Suppressor macrophage (primary cell): ENCODE measurements around the gene PXDN.
"Not testable (repeated sequence)": the region's sequence is repeated elsewhere in the genome, so short reads cannot be mapped to it uniquely, and the experiment has no call there.

Experiments used
- DNase-seq, 4 experiments: peaks; one replicate each; pipeline ENCODE4 v3.0.0-alpha.2; 2020 to 2022

The PXDN gene

DNA sequence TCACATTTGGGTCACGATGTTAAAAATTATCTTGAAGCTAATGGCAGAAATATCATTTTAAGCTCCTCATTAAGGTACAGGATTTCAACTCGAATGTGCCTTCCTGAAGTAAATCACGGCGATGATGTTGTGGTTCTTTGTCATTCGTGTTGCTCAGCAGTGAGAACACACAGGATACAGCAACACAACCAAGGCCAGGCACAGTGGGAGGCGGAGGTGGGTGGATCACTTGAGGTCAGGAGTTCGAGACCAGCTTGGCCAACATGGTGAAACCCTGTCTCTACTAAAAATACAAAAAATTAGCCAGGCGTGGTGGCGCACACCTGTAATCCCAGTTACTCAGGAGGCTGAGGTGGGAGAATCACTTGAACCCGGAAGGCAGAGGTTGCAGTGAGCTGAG lies 43.9 kb downstream of the PXDN start:
- not testable (repeated sequence) for DNase-seq

DNA sequence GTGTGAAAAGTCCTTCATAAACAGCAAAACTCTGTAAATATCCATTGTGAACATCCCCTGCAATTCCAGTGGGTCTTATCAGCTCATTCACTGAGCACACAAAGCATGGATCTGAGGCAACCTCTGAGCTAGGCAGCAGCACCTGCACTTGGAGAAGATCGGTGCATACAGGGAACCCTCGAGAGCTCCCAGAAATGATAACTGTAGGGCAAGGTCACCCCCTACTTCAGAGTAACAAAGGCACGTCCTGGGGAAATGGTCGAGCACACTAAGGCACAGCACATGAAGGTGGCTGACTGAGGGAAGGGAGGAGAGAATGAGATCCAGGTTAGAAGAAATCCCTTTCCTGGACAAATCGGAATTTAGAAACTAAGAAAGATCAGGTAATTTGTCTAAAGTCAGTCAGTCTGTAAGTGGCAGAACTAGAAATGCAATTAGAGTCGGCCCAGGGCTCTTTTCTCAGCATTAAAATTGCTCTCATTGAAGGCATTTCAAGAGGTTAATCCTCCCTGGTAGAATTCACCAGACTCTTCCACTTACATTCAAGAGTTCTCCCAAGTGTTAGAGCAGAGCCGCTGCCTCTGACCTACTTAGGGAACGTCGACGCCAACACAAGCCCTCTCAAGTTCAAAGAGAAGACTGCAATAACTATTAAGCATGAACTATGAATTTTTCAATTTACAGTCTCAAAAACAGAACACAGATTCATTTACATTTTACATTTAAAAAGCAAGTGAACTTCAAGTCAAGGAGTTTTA lies 45.9 kb downstream of the PXDN start:
- no peak for DNase-seq

DNA sequence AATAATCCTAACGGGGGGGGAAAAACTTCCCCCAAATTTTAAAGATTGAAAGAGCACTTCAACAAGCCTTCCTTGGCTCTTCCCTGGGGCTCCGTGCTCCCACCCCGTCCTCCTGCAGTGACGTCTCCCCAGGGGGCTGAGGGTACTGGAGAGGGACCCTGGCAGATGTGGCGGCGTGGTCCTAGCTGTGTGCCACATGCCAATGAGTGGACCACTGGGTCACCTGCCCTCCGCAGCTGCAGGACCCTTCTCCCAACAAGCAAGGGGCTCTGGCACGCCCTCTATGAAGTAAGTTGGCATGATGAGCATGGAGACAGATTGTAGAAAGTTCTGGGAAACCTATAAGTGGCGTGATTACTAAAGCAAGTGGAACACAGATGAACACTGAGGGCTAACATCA lies 46.7 kb downstream of the PXDN start:
- DNase-seq, result no peak

DNA sequence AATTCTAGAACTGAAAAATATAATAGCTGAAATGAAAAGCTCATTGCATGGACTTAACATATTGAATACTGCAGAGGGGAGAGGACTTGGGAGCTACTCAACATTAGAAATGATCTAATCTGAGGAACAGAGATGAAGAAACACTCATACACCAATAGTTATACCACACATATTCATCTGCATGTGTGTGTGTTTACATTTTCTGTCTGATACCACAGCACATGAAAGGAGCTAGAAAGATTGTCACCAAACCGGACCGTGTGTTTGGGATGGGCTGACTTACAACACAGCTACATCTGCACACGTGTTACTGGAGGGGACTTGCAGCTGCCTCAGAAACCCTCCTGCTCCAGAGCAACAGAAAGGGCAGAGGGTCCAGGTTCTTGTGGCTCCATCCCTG lies 47.8 kb downstream of the PXDN start:
- DNase-seq, result no peak

DNA sequence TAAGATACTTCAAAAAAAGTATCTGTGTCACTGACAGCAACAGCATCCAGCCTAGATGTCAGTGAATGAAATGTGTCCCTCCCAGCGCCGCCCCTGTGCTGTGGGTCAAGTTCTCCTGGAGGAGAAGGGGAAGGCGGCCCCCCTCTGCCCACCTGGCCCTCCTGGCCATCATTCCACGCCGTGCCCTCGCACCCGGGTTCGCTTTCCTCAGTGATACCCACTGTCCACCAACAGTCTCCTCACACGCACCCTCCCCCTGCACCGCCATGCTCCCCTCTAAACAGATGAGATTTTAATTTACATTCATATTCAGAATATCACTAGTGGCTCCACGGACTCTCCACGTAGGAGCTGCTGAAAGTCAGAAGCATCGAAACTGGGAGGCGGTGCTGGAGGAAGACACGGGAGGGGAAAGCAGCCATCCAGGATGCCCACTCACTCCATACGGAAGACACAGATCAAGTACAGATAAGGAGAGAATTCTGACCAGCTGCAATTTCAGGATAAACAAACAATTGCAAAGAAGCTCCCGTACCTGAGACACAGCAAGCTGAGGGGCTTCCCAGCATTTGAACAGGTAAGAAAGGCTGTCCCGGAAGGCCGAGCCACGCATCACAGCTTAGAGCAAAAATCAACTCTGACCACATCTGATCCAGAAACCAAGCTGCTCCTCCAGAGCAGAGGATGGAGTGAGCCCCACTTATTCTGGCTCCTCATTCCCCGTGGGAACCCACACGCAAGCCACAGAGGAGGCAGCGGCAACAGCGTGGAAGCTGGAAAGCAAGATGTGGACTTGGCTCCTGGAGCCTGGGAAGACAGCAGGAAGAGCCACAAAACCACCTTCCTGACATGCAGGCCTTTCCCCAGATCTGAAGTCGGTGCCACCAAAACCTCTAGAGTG lies 49.7 kb downstream of the PXDN start:
- no peak for DNase-seq

DNA sequence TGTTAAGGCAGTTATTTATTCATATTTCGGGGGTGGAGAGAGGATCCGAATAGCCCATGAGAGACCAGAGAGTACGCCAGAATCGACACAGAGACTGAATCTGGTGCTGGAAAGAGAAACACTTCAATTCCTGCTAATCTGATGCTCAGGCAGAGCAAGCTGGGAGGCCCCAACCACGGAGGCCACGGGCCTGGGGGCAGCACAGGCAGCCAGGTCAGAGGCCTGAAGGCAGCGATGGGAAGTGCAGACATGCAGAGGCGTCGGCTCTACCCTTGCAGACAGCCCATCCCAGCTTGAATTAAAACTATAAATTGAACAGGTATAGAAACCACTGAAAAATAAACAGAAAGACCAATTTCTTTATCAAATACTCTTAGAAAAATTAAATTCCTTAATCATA lies 50.6 kb downstream of the PXDN start:
- no peak for DNase-seq

DNA sequence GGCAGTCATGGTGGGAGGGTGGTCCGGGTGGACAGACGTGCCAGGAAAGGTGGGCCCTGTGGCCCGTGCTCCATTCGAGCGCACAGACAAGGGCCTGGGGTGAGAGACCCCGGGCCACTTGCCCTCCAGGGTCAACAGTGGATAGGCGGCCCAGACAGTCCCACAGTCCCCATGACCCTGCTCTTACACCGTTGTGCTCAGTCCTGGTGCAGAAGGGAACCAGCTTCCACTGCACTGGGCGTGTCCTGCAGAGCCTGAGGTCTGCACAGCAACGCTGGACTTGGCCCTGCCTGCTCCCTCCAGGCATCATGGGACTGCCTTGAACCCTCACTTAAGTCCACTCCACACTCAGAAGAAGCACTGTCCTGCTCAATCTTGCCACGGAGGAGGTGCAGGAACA lies 52.0 kb downstream of the PXDN start:
- DNase-seq, result no peak

DNA sequence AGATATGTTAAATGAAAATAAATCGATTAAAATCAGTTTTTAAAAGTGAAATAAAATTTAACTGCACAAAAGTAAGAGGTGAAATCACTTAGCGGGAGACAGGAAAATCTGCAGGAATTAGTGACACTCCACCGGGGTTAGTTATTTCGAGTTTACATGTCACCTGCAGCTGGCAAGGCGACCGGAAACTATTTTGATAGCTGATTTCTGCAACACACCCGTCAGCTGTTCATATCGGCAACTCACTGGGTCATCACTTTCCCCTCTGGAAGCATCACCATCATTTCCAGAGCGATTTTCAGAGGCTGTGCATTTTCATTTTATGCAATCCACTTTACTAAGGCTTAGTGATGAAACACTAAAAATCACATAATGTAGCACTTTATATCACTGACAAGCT lies 52.9 kb downstream of the PXDN start:
- DNase-seq, result no peak

DNA sequence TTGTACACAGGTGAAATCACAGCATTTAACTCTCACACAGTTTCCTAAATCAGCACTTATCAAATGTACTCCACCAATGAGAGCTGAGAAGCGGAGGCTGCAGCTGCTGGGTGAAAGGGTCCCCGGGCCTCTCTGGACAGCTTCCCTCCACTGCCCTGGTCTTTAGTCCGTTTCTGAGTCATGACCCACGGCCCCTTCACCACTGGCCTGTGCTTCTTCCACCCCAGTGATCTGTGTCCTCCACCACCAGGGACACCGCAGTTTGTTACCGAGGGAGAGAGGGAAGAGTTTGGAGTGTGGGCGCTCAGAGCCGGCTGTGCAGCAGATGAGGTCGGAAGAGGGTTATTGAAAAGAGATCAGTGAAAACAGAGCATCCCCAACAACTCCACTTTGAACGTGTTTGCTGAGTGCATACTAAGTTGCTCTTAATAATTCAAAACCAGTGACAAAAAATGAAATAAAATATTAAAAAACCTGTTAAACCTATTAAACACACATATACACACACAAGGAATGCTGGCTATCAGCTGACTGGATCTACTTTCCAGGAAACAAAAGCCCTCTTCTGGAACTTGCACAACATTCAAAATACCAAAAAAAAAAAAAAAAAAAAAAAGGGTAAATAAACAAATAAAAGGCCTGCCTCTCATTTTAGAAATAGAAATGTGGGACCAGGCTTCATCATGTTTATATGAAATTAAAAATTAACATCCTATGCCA lies 54.1 kb downstream of the PXDN start:
- no peak for DNase-seq

DNA sequence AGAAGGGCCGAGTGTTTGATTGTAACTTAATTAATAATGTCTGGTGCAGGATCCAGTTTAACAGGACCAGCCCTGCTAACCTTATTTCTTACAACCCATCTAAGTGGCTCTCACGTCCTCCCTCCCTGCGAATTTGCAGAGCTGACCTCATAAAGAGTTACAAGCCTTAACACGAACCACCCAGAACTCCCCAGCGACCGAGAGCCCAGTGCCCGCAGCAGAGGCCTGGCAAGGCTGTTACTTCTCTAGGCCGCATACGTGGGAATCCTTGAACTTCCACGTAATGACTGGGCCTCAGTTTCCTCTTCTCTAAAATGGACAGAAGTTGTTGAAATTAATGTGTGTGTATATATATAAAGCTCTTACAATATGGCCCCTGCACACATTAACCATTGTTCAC lies 55.5 kb downstream of the PXDN start:
- DNase-seq, result no peak

DNA sequence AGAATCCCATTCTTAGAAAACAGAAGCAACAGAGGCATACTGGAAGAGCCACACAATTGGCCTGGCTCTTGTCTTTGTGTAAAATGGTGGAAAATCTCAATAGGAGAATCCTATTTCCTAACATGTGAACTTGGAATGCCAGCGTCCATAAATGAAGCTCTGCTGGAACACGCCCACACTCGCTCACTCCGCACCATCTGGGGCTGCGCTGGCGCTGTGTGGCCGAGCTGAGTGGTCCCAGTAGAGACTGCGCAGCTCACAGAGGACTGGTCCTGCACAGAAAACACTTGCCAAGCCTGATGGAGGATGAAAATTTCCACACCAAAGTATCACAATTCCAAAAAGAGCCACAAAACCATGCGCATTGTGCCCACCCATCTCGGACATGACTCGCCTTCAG lies 56.2 kb downstream of the PXDN start:
- DNase-seq, result no peak

DNA sequence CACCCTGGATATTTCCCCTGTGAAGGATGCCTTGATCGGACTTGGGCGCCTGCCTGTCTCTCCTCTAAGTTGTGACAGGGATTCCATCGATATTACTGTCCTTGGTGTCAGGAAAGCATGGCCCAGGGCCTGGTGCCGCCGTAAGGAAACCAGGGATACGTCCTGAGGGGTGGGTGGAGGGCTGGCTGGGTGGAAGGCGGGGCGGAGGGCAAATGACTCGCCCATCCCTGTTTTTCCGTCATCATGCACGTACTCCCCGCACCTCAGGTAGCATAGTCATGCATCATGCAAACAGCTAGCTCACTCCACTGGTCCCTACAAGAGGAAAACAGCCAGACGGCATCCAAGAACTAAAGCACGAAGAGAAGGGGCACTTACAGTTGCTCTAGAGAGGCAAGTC lies 57.1 kb downstream of the PXDN start:
- DNase-seq, result no peak

DNA sequence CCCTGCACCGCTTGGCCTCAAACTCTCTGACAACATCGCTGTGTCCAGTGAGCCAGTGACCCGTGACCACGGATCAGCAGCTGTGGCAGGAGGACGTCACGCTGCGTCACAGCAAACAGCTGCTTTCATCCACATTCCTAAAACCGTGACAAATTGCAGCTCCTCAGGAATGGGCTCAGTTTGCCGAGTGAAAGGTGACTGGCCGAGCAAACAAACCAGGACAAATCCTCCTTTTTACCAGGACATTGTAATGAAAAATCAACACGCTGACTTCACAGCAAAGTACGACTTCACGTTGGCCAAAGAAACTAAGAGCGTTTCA lies 57.6 kb downstream of the PXDN start:
- no peak for DNase-seq

DNA sequence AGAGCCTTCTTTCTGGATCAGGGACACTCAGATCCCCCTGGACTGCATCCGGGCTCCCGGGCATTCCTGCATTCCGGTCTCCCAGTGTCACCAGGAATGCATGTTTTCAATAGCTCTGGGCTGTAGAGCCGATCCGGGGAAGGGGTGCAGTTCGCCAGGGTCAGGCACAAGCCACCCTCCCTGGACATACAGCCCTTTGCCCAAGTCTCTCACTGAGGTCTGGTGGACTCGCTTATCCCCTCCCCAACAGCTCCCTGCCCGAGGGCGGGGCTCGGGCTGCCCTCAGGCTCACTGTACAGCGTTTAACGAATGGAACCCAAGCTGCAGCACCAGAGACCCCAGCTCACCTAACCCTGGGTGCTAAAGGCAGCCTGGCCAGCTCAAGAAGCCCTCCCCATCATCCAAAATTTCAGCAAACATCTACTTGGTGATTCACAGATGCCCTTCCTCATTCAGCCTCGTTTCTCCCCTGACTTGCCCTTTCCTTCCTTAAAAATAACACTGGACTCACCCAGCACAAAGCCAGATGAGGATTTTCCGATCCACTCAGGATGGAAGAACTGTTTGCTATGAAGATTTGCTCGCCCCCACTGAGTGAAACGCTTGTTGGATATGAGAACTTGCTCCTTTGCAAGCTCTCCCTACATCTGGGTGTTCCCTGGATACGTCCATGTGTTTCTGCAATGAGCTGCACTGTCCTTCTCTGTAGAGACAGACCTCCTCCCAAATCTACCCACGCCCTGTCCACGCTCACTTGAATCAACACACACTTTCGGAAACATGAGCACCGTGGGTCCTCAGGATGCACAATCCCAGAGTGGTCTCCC lies 58.1 kb downstream of the PXDN start:
- no peak for DNase-seq

DNA sequence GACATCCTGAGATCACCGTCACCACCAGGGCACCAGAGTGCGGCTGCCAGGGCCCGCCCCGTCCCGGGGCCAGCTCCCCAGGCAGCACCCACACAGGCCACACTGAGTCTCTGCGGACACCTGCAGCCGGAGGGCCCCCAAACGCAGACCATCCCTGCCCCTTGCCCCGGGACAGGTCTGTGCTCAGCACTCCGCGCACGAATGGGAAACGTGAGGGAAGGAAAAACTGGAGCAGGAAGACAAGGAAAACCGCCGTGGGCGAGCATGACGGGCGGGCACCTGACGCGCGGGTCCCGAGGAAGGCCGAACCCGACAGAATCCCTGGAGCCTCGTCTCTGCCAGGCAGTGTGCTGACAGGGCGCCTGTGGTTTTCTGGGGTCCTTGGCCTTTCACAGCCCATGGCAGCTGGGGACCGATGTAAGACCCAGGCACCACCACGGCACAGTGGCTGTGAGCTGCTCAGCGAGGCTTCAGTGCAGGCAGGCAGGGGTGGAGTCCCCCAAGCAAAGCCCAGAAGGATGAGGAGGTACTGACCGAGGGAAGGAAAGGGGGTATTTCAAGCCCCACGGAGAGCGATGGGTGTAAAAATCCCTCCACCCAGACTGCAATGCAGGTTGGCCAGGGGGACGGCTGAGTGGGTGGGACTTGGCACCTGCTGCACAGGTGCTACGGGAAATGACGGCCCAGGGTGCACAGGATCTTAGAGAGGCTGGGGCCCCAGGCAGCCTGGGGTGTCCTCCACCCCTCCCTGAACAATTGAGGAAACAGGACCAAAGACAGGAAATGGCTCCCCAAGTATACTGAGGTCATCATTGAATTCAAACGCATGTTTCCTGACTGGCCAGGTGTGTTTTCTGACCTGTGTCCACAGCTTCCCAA lies 59.0 kb downstream of the PXDN start:
- no peak for DNase-seq

DNA sequence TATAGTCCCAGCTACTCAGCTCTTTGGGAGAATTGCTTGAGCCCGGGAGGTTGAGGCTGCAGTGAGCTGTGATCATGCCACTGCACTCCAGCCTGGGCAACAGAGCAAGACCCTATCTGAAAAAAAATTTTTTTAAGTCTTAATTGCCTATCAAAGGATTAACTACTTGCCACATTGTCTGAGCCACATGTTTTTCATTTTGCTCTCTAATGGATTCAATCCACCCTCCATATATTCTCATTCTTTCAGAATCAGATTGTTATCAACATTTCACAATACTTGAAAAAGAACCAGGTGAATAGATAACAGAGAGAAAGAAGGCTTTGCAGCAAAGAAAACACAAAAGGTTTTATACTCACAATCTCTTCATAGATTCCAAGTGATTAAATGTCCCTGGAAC lies 61.0 kb downstream of the PXDN start:
- no peak for DNase-seq

DNA sequence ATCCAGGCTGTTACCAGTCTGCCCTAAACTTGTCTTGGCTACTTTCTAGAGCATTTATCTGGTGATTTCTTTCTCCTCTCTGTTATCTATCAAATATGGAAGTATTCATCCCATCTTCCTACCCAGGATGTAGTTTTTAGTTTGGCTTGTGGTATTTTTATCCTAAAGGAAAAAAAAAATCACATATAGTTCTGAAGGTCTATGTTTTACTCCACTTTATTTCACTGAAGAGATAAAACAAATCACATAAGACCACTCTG lies 62.2 kb downstream of the PXDN start:
- no peak for DNase-seq

DNA sequence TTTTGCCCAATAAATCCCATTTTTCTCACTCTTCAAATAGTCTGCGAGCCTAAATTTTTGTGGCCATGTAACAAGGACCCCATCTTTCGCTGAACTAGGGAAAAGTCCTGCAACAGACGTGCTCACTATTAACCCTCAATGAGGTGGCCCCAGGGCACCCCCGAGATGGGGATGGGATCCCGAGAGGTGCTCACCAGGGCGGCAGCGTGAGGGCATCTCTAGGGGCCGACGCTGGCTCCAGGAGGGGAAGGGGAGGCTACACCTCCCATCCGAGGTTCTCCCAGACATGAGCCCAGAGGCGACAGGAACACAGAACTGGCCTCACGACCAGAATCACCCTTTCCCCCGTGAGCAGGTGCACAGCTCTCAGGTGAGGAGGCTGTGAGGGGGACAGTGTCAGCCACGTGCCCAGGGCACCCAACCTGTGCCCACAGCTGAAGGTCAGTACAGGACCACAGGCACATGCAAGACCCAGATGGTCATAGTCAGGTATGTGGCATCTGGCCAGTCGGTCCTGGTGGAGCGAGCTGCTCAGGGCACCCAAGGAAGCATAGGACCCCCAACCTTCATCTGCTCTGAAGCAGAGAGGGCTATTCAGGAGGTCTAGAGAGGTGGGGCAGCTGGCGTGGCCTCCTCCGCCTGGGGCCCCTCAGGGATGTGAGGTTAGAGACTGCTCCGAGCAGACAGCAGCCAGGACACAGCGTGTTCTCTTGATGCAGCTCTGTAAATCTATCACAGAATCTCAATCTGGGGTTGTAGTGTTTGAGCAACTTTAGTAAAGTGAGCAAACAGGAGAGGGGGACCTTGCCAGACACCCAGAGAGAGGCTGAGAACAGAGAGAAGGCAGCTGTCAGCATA lies 62.8 kb downstream of the PXDN start:
- no peak for DNase-seq

DNA sequence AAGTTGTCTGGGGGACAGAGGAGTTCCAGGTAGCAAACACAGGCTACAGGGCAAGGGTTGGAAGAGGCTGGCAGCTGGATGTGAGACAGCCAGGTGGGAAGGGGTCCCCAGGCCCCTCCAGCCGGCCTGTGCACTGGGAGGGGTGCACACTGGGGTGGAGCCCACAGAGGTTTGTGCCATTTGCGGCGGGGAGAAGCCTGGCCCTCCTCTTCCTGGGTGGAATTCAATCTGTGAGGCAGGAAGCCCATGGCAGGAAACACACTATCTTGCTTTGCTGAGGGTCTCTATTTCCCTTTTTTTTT lies 63.3 kb downstream of the PXDN start:
- DNase-seq, result no peak

DNA sequence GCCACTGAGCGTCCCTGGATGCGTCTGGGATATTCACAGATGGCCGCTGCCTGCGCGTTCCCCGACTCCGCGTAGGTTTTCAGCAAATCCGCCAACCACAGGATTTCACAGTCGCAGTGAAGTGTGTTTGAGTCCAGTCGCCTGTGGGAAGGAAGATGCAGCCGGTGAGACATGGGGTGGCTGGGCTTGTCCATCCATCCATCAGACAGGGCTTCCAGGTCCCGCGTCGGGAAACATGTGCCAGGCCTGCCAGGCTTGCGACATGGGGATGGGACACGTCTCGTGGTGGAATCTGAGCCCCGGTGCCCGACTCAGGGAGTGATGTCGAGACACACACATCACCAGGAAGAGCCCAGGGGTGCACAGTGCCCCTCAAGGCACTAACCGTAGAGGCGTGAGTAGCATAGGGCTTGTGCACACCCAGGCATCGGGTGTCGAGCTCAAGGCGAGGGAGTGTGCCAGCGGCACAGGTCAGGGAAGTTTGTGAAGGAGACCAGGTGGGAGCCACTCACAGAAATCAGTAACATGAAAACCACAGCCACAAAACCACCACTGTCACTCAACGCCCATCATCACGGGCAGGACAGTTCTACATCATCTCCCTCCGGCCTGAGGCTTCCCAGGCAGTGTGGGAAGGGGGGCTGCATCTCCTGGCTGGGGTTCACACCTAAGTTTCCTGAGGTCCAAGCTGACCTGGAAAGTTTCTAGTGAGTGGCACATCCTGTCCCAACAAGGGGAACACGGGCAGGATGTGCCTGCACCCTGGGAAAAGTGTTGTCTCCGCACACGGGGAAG lies 63.9 kb downstream of the PXDN start:
- no peak for DNase-seq
